GM21515 (cell line): Measurements from ENCODE around the gene SYCP2.
"Not testable (repeated sequence)": the region's sequence is repeated elsewhere in the genome, so short reads cannot be mapped to it uniquely, and the experiment has no call there.

Experiments used
- ATAC-seq: cut with Tn5 transposase; IDR thresholded peaks from one replicate; pipeline ENCODE4 v1.9.1; 2021; ENCODE audit not compliant: unreplicated experiment

The SYCP2 gene

GRCh38 chr20:59912609-59913008 is 20.8 kb downstream of the SYCP2 start:
- no peak for ATAC-seq

GRCh38 chr20:59911041-59911440 is 22.4 kb downstream of the SYCP2 start:
- ATAC-seq = no peak

GRCh38 chr20:59908855-59909254 is 24.6 kb downstream of the SYCP2 start:
- no peak for ATAC-seq

GRCh38 chr20:59903621-59904020 is 29.8 kb downstream of the SYCP2 start:
- no peak for ATAC-seq

GRCh38 chr20:59902470-59902869 is 31.0 kb downstream of the SYCP2 start:
- ATAC-seq = no peak

GRCh38 chr20:59895908-59896307 is 37.5 kb downstream of the SYCP2 start:
- ATAC-seq = no peak

GRCh38 chr20:59891581-59891980 is 41.9 kb downstream of the SYCP2 start:
- no peak for ATAC-seq

GRCh38 chr20:59890035-59890434 is 43.4 kb downstream of the SYCP2 start:
- not testable (repeated sequence) for ATAC-seq

GRCh38 chr20:59888050-59888449 is 45.4 kb downstream of the SYCP2 start:
- no peak for ATAC-seq

- no peak for ATAC-seq
Measured at GRCh38 chr20:59884494-59884893, 48.9 kb downstream of the SYCP2 start.

GRCh38 chr20:59880198-59880597 is 53.2 kb downstream of the SYCP2 start:
- no peak for ATAC-seq

GRCh38 chr20:59873409-59873808 is 60.0 kb downstream of the SYCP2 start:
- ATAC-seq = no peak

GRCh38 chr20:59871096-59871495 is 62.3 kb downstream of the SYCP2 start:
- ATAC-seq = no peak

GRCh38 chr20:59866338-59866737 is 67.1 kb downstream of the SYCP2 start:
- ATAC-seq = no peak

- no peak for ATAC-seq
Measured at GRCh38 chr20:59864726-59865125, 68.7 kb downstream of the SYCP2 start.

- ATAC-seq = no peak
Measured at GRCh38 chr20:59863058-59863457, 70.4 kb downstream of the SYCP2 start.

- no peak for ATAC-seq
Measured at GRCh38 chr20:59861401-59861800, 72.0 kb downstream of the SYCP2 start.

GRCh38 chr20:59858425-59858824 is 75.0 kb downstream of the SYCP2 start:
- no peak for ATAC-seq

- ATAC-seq = no peak
Measured at GRCh38 chr20:59857966-59858365, 75.5 kb downstream of the SYCP2 start.

GRCh38 chr20:59856941-59857340 is 76.5 kb downstream of the SYCP2 start:
- not testable (repeated sequence) for ATAC-seq

GRCh38 chr20:59856526-59856925 is 76.9 kb downstream of the SYCP2 start:
- not testable (repeated sequence) for ATAC-seq

- ATAC-seq = no peak
Measured at GRCh38 chr20:59850018-59850641, 83.3 kb downstream of the SYCP2 start.

GRCh38 chr20:59848182-59848581 is 85.3 kb downstream of the SYCP2 start:
- ATAC-seq = no peak
